Measurements from ENCODE around the gene CT45A9. TPM values are rescaled to one million over a fixed set of nuclear protein-coding genes. Genes with fewer than 3 reads are reported as not detected.
A peak's percentile ranks its signal among the peaks of the same experiment; 100 is the strongest.
"Not testable (repeated sequence)": the region's sequence is repeated elsewhere in the genome, so short reads cannot be mapped to it uniquely, and the experiment has no call there.

CT45A9 gene, protein sequence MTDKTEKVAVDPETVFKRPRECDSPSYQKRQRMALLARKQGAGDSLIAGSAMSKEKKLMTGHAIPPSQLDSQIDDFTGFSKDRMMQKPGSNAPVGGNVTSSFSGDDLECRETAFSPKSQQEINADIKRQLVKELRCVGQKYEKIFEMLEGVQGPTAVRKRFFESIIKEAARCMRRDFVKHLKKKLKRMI
- not detected in 2 replicates for total RNA-seq

DNA sequence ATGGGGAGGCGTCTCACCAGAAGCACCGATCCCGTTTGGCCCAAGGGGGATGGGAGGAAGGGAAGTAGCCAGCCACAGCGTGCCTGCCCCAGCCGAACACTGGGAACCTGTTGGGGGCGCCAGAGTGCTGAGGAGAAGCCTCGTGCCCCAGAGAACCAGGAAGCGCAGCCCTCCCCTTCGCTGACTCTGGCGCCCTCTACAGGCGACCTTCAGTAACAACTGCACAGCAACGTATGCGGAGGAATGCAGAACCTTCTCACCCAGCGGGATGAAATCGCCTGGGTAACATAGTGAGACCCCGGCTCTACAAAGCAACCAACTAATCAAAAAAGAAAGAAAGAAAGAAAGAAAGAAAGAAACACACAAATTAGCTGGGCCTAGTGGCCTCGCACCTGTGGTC lies at the start of gene CT45A9:
TSS of gene CT45A9 (minus strand) at position 101 of the 400 bp plus-strand sequence. CDS start 3,751 bp downstream, outside the sequence.
- H3K4me1 Mint-ChIP-seq; H3K9me3 Mint-ChIP-seq; H3K27me3 Mint-ChIP-seq; H3K27ac Mint-ChIP-seq; DNase-seq; H3K4me3 Mint-ChIP-seq; intact Hi-C loops (cut with micrococcal nuclease); H3K36me3 Mint-ChIP-seq (ENCODE audit: low read depth): not testable (repeated sequence)

DNA sequence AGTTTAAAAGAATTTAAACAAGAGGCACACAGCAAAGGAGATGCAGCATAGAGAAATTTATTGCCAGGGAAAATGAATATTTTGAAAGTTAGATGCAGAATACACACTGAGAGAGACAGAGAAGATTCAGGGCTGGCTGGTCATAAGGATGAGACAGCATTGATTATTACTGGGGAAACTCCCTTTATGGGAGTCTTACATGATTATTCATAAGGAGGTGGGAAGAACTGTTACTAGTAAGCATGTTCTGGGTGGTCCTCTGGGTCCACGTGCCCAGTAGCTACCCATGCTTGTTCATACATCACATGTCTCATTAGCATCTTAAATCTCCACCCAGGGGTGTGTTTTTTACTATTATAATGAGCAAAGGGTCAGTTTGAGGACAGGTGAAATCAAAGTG lies 48.9 kb upstream of the CT45A9 start:
- H3K36me3 Mint-ChIP-seq (ENCODE audit: low read depth); intact Hi-C loops (cut with micrococcal nuclease); H3K4me1 Mint-ChIP-seq; DNase-seq; H3K4me3 Mint-ChIP-seq; H3K27ac Mint-ChIP-seq; H3K9me3 Mint-ChIP-seq; H3K27me3 Mint-ChIP-seq: not testable (repeated sequence)

DNA sequence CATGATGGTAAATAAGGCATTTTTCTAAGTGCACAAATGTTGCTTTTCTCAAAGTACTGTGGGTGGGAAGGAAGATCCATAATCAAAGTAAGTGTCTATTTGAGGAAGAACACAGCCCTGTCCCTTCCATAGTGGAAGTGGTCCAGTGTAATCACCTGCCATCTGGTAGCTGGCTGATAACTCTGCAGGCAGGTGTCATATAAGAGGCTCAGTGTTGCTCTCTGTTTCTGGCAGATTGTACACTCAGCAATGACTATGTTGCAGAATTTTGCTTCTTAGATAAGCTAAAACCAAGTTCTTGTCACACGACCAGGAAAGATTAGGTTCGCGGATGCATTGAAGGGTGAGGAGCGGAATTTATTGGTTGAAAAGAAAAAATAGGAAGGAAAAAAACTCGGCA lies 42.8 kb upstream of the CT45A9 start:
- H3K9me3 Mint-ChIP-seq = no peaks in the 10 kb centered on the region
- DNase-seq = no peak
- no peaks in the 10 kb centered on the region for H3K4me1 Mint-ChIP-seq
- intact Hi-C loops (cut with micrococcal nuclease) = no loop called here
- H3K27me3 Mint-ChIP-seq = peaks cover 2% of the 10 kb centered on the region
- no peaks in the 10 kb centered on the region for H3K36me3 Mint-ChIP-seq (ENCODE audit: low read depth)
- H3K27ac Mint-ChIP-seq = no peak overlapping the region
- H3K4me3 Mint-ChIP-seq = no peak overlapping the region

DNA sequence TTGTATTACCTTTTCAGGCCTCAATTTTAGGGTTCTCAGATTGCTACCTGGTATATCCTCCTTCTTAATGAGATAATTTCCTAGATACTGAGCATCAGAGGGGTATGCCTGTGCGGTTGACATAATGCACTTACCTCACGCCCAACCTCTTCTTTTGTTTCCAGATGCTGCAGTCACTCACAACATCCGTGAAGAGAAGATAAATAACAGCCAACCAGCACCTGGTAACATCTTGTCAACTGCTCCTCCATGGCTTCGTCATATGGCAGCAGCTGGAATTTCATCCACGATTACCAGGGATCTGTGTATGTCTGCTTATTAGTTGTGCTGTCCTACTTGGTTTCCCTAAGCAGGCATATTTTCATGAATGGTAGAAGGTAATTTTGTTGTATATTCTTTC lies 38.6 kb upstream of the CT45A9 start:
- Mint-ChIP-seq H3K4me3 (no peak overlapping the region), H3K27ac (no peak overlapping the region), H3K4me1 (no peaks in the 10 kb centered on the region), H3K9me3 (no peaks in the 10 kb centered on the region), H3K27me3 (peaks cover 2% of the 10 kb centered on the region), H3K36me3 (ENCODE audit: low read depth) (no peaks in the 10 kb centered on the region)
- intact Hi-C loops (cut with micrococcal nuclease) = no loop called here
- DNase-seq = no peak

DNA sequence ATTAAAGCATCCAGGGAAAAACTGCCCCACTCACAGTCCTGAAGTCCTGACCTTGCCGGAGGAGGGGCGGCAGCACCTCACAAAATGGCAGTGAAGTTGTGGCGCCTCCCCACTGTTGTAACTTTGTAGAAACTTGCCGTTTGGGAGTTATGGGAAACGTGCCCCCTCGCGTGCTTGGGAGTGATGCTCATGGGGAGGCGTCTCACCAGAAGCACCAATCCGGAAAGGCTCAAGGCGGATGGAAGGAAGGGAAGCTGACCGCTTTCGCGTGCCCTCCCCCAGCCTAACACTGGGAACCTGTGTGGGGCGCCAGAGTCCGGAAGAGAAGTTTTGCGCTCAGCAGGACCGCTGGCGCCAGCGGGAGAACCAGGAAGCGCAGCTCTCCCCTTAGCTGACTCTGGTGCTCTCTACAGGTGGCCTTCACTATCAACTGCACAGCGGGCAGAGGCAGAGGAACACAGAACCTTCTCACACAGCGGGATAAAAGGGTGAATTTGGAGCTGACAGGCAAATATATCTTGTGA lies 21.7 kb upstream of the CT45A9 start, which contains the start of the genes CT45A10 and SAGE1:
TSS of gene CT45A10 (minus strand) at position 151 of the 524 bp plus-strand sequence. CDS start 8,100 bp downstream, outside the sequence.
TSS of gene SAGE1 (plus strand) at position 423 of the 524 bp plus-strand sequence. CDS start 2,527 bp downstream, outside the sequence.
- peak; percentile 14 for DNase-seq
- Mint-ChIP-seq H3K9me3 (no peaks in the 10 kb centered on the region), H3K27ac (no peak within 1 kb of the TSS), H3K27me3 (no peaks in the 10 kb centered on the region), H3K4me3 (no peak within 1 kb of the TSS), H3K36me3 (ENCODE audit: low read depth) (no peaks in the 10 kb centered on the region), H3K4me1 (no peaks in the 10 kb centered on the region)
- intact Hi-C loops (cut with micrococcal nuclease) = no loop called here

DNA sequence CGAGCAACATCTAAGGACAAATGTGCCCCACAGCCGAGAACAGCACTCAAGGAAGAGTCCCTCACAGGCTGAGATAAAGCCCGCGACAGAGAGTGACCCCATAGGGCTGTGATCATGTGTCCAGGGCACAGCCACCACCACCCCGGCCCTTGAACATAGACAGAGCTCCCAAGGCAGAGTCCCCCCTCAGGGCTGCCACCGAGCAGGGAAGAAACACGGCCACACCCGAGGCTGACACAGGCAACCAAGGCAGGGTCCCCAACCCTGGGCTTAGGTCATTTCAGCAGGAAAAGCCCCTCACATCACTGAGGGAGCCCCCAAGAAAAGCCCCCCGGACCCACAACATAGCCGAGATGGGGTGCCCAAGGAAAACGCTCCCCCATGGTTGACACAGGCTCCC lies 21.2 kb upstream of the CT45A9 start:
- Mint-ChIP-seq H3K36me3 (ENCODE audit: low read depth) (no peaks in the 10 kb centered on the region), H3K4me3 (no peak overlapping the region), H3K27me3 (no peaks in the 10 kb centered on the region), H3K9me3 (no peaks in the 10 kb centered on the region), H3K4me1 (no peaks in the 10 kb centered on the region), H3K27ac (no peak overlapping the region)
- DNase-seq = no peak
- intact Hi-C loops (cut with micrococcal nuclease) = no loop called here

DNA sequence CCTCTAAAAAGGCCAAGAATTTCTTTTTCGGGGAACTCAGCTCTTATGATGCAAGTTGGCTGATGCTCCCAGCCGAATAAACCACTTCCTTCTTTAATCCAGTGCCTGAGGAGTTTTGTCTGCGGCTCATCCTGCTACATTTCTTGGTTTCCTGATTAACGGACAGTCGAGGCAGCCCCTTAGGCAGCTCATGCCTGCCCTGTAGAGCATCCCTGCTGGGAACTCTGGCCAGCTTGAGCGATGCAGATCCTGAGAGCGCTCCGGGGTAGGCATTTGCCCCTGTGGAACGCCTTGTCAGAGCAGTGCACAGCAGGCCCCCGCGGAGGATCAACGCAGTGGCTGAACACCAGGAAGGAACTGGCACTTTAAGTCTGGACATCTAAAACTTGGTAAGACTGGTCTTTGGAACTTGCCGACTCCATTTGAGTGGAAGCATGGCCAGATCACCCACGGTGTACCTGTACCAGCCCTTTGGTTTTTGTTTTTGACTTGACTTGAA lies 18.5 kb upstream of the CT45A9 start:
- intact Hi-C loops (cut with micrococcal nuclease) = no loop called here
- H3K9me3 Mint-ChIP-seq = no peaks in the 10 kb centered on the region
- H3K27ac Mint-ChIP-seq = no peak overlapping the region

DNA sequence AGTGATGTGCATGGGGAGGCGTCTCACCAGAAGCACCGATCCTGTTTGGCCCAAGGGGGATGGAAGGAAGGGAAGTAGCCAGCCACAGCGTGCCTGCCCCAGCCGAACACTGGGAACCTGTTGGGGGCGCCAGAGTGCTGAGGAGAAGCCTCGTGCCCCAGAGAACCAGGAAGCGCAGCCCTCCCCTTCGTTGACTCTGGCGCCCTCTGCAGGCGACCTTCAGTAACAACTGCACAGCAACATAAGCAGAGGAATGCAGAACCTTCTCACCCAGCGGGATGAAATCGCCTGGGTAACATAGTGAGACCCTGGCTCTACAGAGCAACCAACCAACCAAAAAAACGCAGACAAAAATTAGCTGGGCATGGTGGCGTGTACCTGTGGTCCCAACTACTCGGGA lies 17.4 kb upstream of the CT45A9 start:
- H3K27ac Mint-ChIP-seq; H3K36me3 Mint-ChIP-seq (ENCODE audit: low read depth); intact Hi-C loops (cut with micrococcal nuclease); H3K27me3 Mint-ChIP-seq; H3K4me3 Mint-ChIP-seq; H3K9me3 Mint-ChIP-seq; H3K4me1 Mint-ChIP-seq: not testable (repeated sequence)
- DNase-seq = peak; percentile 74

More for the DNA sequence above, 18.5 kb upstream of the CT45A9 start:
- Mint-ChIP-seq H3K27me3 (no peaks in the 10 kb centered on the region), H3K36me3 (ENCODE audit: low read depth) (no peaks in the 10 kb centered on the region), H3K4me3 (no peak overlapping the region), H3K4me1 (no peaks in the 10 kb centered on the region)
- DNase-seq = peak; percentile 24

DNA sequence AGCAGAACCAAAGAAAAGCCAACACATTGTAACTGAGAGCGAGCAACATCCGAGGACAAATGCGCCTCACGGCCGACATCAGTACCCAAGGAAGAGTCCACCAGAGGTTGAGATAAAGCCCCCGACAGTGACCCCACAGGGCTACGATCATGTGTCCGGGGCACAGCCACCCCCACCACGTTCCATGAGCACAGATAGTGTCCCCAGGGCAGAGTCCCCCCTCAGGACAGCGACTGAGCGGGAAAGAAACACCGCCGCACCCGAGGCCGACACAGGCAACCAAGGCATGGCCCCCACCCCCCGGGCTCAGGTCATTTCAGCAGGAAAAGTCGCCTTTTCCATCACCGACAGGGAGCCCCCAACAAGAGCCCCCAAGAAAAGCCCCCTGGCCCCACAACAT lies 16.6 kb upstream of the CT45A9 start:
- H3K36me3 Mint-ChIP-seq (ENCODE audit: low read depth); intact Hi-C loops (cut with micrococcal nuclease); H3K27me3 Mint-ChIP-seq; DNase-seq; H3K4me1 Mint-ChIP-seq; H3K4me3 Mint-ChIP-seq; H3K27ac Mint-ChIP-seq; H3K9me3 Mint-ChIP-seq: not testable (repeated sequence)

DNA sequence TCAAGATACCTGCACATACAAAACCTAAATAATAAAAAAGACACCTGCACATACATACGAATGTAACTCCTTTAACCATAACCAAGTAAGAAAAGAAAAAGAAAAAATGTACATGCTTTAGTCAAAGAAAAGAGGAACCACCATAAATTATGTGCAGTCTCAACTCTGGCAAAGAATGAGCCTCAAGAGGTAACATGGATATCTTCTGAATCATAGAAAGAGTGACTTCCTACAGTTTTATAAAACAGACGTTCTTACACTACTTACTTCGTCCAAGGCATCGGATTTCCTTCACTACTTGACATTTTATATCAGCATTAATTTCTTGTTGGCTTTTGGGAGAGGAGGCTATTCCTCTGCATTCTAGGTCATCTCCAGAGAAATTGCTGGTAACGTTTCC lies 11.1 kb upstream of the CT45A9 start:
- H3K9me3 Mint-ChIP-seq; H3K4me3 Mint-ChIP-seq; H3K27me3 Mint-ChIP-seq; intact Hi-C loops (cut with micrococcal nuclease); DNase-seq; H3K36me3 Mint-ChIP-seq (ENCODE audit: low read depth); H3K27ac Mint-ChIP-seq; H3K4me1 Mint-ChIP-seq: not testable (repeated sequence)

DNA sequence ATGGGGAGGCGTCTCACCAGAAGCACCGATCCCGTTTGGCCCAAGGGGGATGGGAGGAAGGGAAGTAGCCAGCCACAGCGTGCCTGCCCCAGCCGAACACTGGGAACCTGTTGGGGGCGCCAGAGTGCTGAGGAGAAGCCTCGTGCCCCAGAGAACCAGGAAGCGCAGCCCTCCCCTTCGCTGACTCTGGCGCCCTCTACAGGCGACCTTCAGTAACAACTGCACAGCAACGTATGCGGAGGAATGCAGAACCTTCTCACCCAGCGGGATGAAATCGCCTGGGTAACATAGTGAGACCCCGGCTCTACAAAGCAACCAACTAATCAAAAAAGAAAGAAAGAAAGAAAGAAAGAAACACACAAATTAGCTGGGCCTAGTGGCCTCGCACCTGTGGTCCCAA lies 17.2 kb downstream of the CT45A9 start, which contains the start of gene CT45A8:
TSS of gene CT45A8 (minus strand) at position 101 of the 400 bp plus-strand sequence. CDS start 3,755 bp downstream, outside the sequence.
- DNase-seq; H3K27ac Mint-ChIP-seq; H3K4me1 Mint-ChIP-seq; H3K4me3 Mint-ChIP-seq; intact Hi-C loops (cut with micrococcal nuclease); H3K27me3 Mint-ChIP-seq; H3K9me3 Mint-ChIP-seq; H3K36me3 Mint-ChIP-seq (ENCODE audit: low read depth): not testable (repeated sequence)

DNA sequence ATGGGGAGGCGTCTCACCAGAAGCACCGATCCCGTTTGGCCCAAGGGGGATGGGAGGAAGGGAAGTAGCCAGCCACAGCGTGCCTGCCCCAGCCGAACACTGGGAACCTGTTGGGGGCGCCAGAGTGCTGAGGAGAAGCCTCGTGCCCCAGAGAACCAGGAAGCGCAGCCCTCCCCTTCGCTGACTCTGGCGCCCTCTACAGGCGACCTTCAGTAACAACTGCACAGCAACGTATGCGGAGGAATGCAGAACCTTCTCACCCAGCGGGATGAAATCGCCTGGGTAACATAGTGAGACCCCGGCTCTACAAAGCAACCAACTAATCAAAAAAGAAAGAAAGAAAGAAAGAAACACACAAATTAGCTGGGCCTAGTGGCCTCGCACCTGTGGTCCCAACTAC lies 34.4 kb downstream of the CT45A9 start, which contains the start of gene CT45A7:
TSS of gene CT45A7 (minus strand) at position 101 of the 400 bp plus-strand sequence. CDS start 3,747 bp downstream, outside the sequence.
- H3K36me3 Mint-ChIP-seq (ENCODE audit: low read depth); H3K27ac Mint-ChIP-seq; DNase-seq; H3K9me3 Mint-ChIP-seq; H3K27me3 Mint-ChIP-seq; H3K4me1 Mint-ChIP-seq; H3K4me3 Mint-ChIP-seq; intact Hi-C loops (cut with micrococcal nuclease): not testable (repeated sequence)

DNA sequence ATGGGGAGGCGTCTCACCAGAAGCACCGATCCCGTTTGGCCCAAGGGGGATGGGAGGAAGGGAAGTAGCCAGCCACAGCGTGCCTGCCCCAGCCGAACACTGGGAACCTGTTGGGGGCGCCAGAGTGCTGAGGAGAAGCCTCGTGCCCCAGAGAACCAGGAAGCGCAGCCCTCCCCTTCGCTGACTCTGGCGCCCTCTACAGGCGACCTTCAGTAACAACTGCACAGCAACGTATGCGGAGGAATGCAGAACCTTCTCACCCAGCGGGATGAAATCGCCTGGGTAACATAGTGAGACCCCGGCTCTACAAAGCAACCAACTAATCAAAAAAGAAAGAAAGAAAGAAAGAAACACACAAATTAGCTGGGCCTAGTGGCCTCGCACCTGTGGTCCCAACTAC lies 51.7 kb downstream of the CT45A9 start, which contains the start of gene CT45A2:
TSS of gene CT45A2 (minus strand) at position 101 of the 400 bp plus-strand sequence. CDS start 3,747 bp downstream, outside the sequence.
- H3K36me3 Mint-ChIP-seq (ENCODE audit: low read depth); H3K27ac Mint-ChIP-seq; H3K27me3 Mint-ChIP-seq; H3K4me3 Mint-ChIP-seq; DNase-seq; intact Hi-C loops (cut with micrococcal nuclease); H3K9me3 Mint-ChIP-seq; H3K4me1 Mint-ChIP-seq: not testable (repeated sequence)

Data from activated CD4-positive, alpha-beta T cell treated with anti-CD3 and anti-CD28 coated beads, Interleukin-2, amount 10 ng/mL, durations not matched to agents 24 days and 14 days (primary cell).